GM21619 (cell line): ENCODE data around the gene MELTF.
"Not testable (repeated sequence)": the region's sequence is repeated elsewhere in the genome, so short reads cannot be mapped to it uniquely, and the experiment has no call there.

Experiments used
- ATAC-seq: cut with Tn5 transposase; IDR thresholded peaks from one replicate; pipeline ENCODE4 v1.9.1; 2021; ENCODE audit not compliant: unreplicated experiment

Gene MELTF

GRCh38 chr3:197029511-197030167, at the start of gene MELTF:
TSS of gene MELTF (minus strand) at chr3:197029817. CDS start at chr3:197029702, 115 bp downstream.
- ATAC-seq: peak; percentile 63

GRCh38 chr3:197076415-197076814, 46.8 kb upstream of the MELTF start:
- ATAC-seq: no peak

GRCh38 chr3:197068077-197068476, 38.5 kb upstream of the MELTF start:
- ATAC-seq: no peak

GRCh38 chr3:197064771-197065170, 35.2 kb upstream of the MELTF start:
- no peak for ATAC-seq

- no peak for ATAC-seq
Measured at GRCh38 chr3:197062446-197062845, 32.8 kb upstream of the MELTF start.

GRCh38 chr3:197051637-197052036, 22.0 kb upstream of the MELTF start:
- ATAC-seq: not testable (repeated sequence)

GRCh38 chr3:197050511-197050910, 20.9 kb upstream of the MELTF start:
- peak; percentile 57 for ATAC-seq

GRCh38 chr3:197042539-197042938, 12.9 kb upstream of the MELTF start:
- ATAC-seq: no peak

- no peak for ATAC-seq
Measured at GRCh38 chr3:197041875-197042488, 12.4 kb upstream of the MELTF start.

GRCh38 chr3:197040658-197041057, 11.0 kb upstream of the MELTF start:
- no peak for ATAC-seq

GRCh38 chr3:197038679-197039462, 9.3 kb upstream of the MELTF start:
- no peak for ATAC-seq

GRCh38 chr3:197035577-197035976, 6.0 kb upstream of the MELTF start:
- no peak for ATAC-seq

GRCh38 chr3:197034778-197035177, 5.2 kb upstream of the MELTF start:
- not testable (repeated sequence) for ATAC-seq

GRCh38 chr3:197033764-197034163, 4.1 kb upstream of the MELTF start:
- not testable (repeated sequence) for ATAC-seq

GRCh38 chr3:197031315-197032285, 2.0 kb upstream of the MELTF start:
- ATAC-seq: no peak

GRCh38 chr3:197030379-197031314, 1.0 kb upstream of the MELTF start:
- ATAC-seq: no peak

GRCh38 chr3:197028728-197029510, 698 bp downstream of the MELTF start:
- no peak for ATAC-seq

GRCh38 chr3:197027896-197028727, 1.5 kb downstream of the MELTF start:
- no peak for ATAC-seq
